GM21737 (cell line): Measurements from ENCODE around the gene TMPRSS3.

Source experiments
- ATAC-seq: cut with Tn5 transposase; IDR thresholded peaks from one replicate; pipeline ENCODE4 v1.9.1; 2021; ENCODE audit warnings: mild to moderate bottlenecking, moderate library complexity; ENCODE audit not compliant: unreplicated experiment

TMPRSS3 gene

DNA sequence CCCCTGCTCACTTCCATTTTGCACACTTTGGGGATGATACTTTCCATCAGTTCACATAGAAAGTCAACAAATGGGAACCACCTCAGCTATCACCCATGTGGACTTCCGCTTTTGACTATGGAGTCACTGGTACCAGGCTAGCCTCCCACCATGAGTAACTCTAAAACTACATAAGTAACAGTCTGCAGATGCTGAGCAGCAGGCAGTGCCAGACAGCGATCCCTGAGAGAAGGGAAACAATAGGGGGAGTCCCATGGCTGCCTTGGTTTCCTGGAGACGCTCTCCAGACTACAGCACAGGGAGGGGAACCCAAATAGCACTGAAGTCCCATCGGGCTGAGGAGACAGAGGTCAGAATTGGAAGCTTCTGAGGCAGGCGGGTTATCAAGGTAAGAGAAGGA is 42.2 kb downstream of the TMPRSS3 start:
- no peak for ATAC-seq

- no peak for ATAC-seq
Observed at GRCh38 chr21:42352441-42353095, 43.3 kb downstream of the TMPRSS3 start.

- no peak for ATAC-seq
Observed at GRCh38 chr21:42351626-42352440, 44.0 kb downstream of the TMPRSS3 start.

DNA sequence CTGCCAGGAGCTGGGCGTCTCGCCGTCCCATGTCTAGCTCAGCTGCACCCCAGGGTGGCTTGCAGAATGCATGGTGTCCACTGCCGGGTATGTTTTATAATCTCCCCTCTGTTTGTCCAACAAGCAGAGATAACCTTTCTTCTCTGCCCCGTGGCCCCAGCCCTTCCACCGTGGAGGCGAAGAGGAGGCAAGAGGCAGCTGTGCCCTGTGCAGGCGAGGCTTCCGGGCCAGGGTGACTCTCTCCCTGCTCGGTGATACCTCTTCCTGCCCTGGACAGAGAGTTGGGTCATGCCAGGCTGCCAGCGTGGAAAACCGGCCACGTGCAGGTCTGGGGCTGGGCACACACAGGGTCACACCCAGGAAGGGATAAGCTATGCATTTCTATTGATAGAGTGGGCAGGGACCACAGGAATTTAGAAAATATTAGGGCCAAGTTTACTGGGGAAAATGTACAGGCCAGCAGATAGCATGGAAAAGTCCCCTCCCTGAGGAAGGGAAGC is 44.9 kb downstream of the TMPRSS3 start, which contains the start of gene TFF2:
Gene TFF2, minus strand, starts transcription at position 68 of the 500 bp plus-strand sequence. Its CDS starts 37 bp downstream, at position 31.
- no peak for ATAC-seq

- no peak for ATAC-seq
Observed at GRCh38 chr21:42350318-42350910, 45.4 kb downstream of the TMPRSS3 start.

GRCh38 chr21:42349420-42350317 is 46.2 kb downstream of the TMPRSS3 start:
- ATAC-seq = no peak

GRCh38 chr21:42348762-42349161 is 47.1 kb downstream of the TMPRSS3 start:
- no peak for ATAC-seq

DNA sequence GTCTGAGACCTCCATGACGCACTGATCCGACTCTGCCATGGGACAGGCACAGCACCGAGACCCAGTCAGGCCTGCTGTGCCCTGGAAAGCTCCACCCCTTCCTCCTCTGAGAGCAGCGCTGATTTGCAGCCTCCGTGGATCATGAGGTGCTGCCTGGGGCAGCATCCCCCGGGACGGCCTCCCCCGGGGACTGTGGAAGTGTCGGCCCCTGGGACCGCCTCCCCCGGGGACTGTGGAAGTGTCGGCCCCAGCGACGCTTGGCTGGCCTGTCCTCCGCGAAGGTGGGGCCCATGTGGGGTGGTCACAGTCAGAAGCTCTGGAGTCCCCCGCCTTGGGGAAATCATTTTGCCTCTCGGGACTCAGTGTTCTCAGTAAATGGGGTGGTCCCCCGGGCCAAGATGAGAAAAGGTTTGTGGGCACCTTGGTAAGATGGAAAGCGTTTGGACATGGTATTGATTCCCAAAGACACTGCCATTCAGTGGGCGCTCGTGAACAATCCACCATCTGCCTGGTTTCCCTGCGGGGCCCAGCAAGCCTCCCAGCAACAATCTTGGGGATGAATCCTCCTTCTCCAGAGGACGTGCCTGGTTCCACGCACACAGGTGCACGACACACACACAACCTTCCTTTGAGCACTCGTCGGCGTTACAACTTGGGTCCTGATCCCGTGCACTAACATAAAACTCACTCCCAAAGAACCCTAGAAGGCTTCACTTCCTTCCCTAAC is 48.1 kb downstream of the TMPRSS3 start:
- no peak for ATAC-seq

- ATAC-seq = no peak
Observed at GRCh38 chr21:42346866-42347600, 48.8 kb downstream of the TMPRSS3 start.

- ATAC-seq = no peak
Observed at GRCh38 chr21:42346441-42346840, 49.4 kb downstream of the TMPRSS3 start.

GRCh38 chr21:42344631-42345030 is 51.2 kb downstream of the TMPRSS3 start:
- no peak for ATAC-seq

- no peak for ATAC-seq
Observed at GRCh38 chr21:42343963-42344510, 51.8 kb downstream of the TMPRSS3 start.

DNA sequence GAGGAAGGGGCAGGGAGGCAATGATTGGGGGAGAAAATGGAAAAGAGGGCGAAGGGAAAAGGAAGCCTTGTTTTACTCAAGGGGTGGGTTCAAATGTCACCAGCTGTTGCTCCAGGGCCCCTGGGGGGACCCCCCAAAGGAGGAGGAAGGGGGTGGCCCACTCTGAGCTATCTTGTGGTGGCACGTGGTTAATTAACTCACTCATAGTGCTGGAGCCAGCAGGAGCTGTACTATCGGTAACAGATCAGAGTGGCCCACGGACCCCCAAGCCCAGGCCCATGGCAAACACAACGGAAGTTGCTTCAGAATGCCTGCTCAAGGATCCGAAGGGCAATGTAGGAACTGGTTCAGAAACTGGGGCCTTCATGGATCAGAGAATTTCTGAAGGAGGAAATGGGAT is 52.3 kb downstream of the TMPRSS3 start:
- ATAC-seq = no peak

- ATAC-seq = no peak
Observed at GRCh38 chr21:42343101-42343500, 52.8 kb downstream of the TMPRSS3 start.

- ATAC-seq = no peak
Observed at GRCh38 chr21:42341776-42342542, 53.9 kb downstream of the TMPRSS3 start.

DNA sequence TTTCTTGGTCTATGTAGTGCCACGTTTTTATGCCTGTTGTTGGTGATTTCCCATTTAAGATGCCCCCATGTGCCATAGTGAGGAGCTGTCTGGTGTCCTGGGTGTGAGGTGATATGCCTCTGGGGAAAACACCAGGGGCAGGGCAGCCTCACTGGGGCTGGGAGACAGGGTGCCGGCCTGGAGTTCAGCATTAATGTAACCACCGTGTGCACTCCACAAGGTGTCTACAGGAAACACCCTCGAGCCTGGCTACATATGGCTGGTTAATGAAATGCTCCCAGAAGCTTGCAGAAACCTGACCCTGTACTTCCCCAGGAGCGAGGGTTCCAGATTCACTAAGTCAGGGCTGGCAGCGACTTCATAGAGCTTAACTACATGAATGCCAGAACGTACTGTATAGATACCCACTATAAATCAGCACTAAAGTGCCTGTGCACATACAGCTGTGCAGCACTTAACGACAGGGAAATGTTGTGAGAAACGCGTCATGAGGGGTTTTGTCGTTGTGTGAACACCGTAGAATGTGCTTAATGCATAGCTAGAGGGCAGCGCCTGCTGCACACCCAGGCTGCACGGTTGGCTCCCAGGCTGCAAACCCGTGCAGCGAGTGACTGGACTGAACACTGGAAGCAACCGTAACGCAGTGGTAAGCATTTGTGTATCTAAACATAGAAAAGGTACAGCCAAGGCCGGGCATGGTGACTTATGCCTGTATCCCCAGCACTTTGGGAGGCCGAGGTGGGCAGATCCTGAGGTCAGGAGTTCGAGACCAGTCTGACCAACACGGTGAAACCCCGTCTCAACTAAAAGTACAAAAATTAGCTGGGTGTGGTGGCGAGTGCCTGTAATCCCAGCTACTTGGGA is 55.4 kb downstream of the TMPRSS3 start:
- ATAC-seq = no peak
